Thyroid gland (tissue), 4 donors: Measurements from ENCODE around the gene INO80. TPM values are rescaled to one million over a fixed set of nuclear protein-coding genes. Genes with fewer than 3 reads are reported as not detected.

Experiments
- DNase-seq, 2 donors: peaks; one replicate each; pipeline ENCODE4 v3.0.0-alpha.2; 2019
- H3K27ac ChIP-seq, 3 donors: fragments of 200-600 bp; sonication (generic); 1 replicate in 2 of 3; 2 replicates in 1 of 3; pipeline ENCODE4 v1.5.1; 2016 to 2019; ENCODE audit warnings: mild to moderate bottlenecking in 1 of 3, moderate library complexity in 1 of 3
- H3K27me3 ChIP-seq: fragments of 200-600 bp; sonication (generic); one replicate; pipeline ENCODE4 v1.5.1; 2019
- H3K36me3 ChIP-seq, 2 donors: fragments of 200-600 bp; sonication (generic); one replicate each; pipeline ENCODE4 v1.5.1; 2016 to 2019
- H3K4me1 ChIP-seq, 2 donors: fragments of 200-600 bp; sonication (generic); one replicate each; pipeline ENCODE4 v1.5.1; 2017 to 2019
- H3K4me3 ChIP-seq, 3 donors: fragments of 200-600 bp; sonication (generic); replicated peaks in 1 of 3; 1 replicate in 2 of 3; 2 replicates in 1 of 3; pipeline ENCODE4 v1.5.1; 2016; ENCODE audit warnings: mild to moderate bottlenecking in 1 of 3
- H3K9me3 ChIP-seq: fragments of 200-600 bp; sonication (generic); one replicate; pipeline ENCODE4 v1.5.1; 2017
- CTCF ChIP-seq, 6 experiments: fragments of 200-600 bp in 3 of 6; fragments of 450-650 bp in 3 of 6; sonication (generic) in 3 of 6; IDR thresholded peaks; one replicate each; pipeline ENCODE4 v1.5.1; 2016 to 2019; ENCODE audit warnings: antibody characterized with exemption in 6 of 6, mild to moderate bottlenecking in 2 of 6, inconsistent platforms in 1 of 6, moderate library complexity in 1 of 6
- POLR2A ChIP-seq, 2 donors: fragments of 450-650 bp; IDR thresholded peaks; one replicate each; pipeline ENCODE4 v1.6.1; 2017; ENCODE audit warnings: antibody characterized with exemption in 2 of 2, mild to moderate bottlenecking in 2 of 2, moderate library complexity in 1 of 2
- WGBS, 2 donors: methylation state at CpG; one replicate each; pipeline ENCODE4 v1.1.5; 2017; 5-methylcytosine and 5-hydroxymethylcytosine counted together
- intact Hi-C: fragments of 100-400 bp; cut with DNase I; formaldehyde crosslinking; loops from one replicate; pipeline ENCODE4 v1.15.1; 2023
- total RNA-seq, 4 donors: library from RNA; depleted of rRNA; stranded (reverse); fragments of >200 nt; gene quantifications; one replicate each; pipeline ENCODE4 v1.2.3, GENCODE V29; 2016

INO80 gene
- total RNA-seq, 4 donors from 2014 or later: 23.2 to 42.6 (median 36.4) TPM

- no peak overlapping the region for H3K27ac ChIP-seq
- no peaks in the 10 kb centered on the region for H3K27me3 ChIP-seq
- no peak for DNase-seq
- H3K9me3 ChIP-seq: no peaks in the 10 kb centered on the region
- WGBS, 2 donors: 88 to 100% methylated on average over 2 of the region's 2 CpGs
- intact Hi-C loops: no loop called here
- TF ChIP-seq POLR2A (IDR thresholded peaks at IDR 0.05) (no peak), CTCF (IDR thresholded peaks at IDR 0.05) (no peak)
- no peaks in the 10 kb centered on the region for H3K4me1 ChIP-seq
- H3K4me3 ChIP-seq: no peak overlapping the region
- peaks cover 47 to 62% of the 10 kb centered on the region in 2 donors for H3K36me3 ChIP-seq
These were observed 137.9 kb downstream of the INO80 start for GRCh38 chr15:40978141-40978540.

- H3K36me3 ChIP-seq: peaks cover 35 to 50% of the 10 kb centered on the region in 2 donors
- H3K4me1 ChIP-seq: no peaks in the 10 kb centered on the region
- H3K9me3 ChIP-seq: no peaks in the 10 kb centered on the region
- intact Hi-C loops: no loop called here
- H3K4me3 ChIP-seq: no peak overlapping the region
- no peak for DNase-seq
- WGBS, 2 donors: 78 to 83% methylated on average over 7 of the region's 7 CpGs
- no peaks in the 10 kb centered on the region for H3K27me3 ChIP-seq
- no peak overlapping the region for H3K27ac ChIP-seq
- TF ChIP-seq CTCF (IDR thresholded peaks at IDR 0.05) (no peak), POLR2A (IDR thresholded peaks at IDR 0.05) (no peak)
These were observed 139.3 kb downstream of the INO80 start for GRCh38 chr15:40976819-40977218.

GRCh38 chr15:40974879-40975278 lies 141.2 kb downstream of the INO80 start:
- intact Hi-C loops: no loop called here
- no peak overlapping the region for H3K27ac ChIP-seq
- no peaks in the 10 kb centered on the region for H3K9me3 ChIP-seq
- no peak for DNase-seq
- H3K36me3 ChIP-seq: peaks cover 17 to 31% of the 10 kb centered on the region in 2 donors
- no peak overlapping the region for H3K4me3 ChIP-seq
- H3K4me1 ChIP-seq: no peaks in the 10 kb centered on the region
- no peak for TF ChIP-seq POLR2A (IDR thresholded peaks at IDR 0.05)
- TF ChIP-seq CTCF (IDR thresholded peaks at IDR 0.05): no peak
- H3K27me3 ChIP-seq: no peaks in the 10 kb centered on the region
- 81 to 85% methylated on average over 4 of the region's 4 CpGs for WGBS, 2 donors

- no peak for TF ChIP-seq POLR2A (IDR thresholded peaks at IDR 0.05)
- TF ChIP-seq CTCF (IDR thresholded peaks at IDR 0.05): no peak
- Histone ChIP-seq H3K4me1 (no peaks in the 10 kb centered on the region), H3K27ac (no peak overlapping the region), H3K4me3 (no peak overlapping the region), H3K27me3 (no peaks in the 10 kb centered on the region), H3K9me3 (no peaks in the 10 kb centered on the region), H3K36me3 (no peaks in the 10 kb centered on the region)
- WGBS, 2 donors: 94 to 97% methylated on average over 8 of the region's 8 CpGs
- intact Hi-C loops: no loop called here
- no peak for DNase-seq
These were observed 146.7 kb downstream of the INO80 start for GRCh38 chr15:40969363-40969762.

- Histone ChIP-seq H3K27ac (no peak overlapping the region), H3K9me3 (no peaks in the 10 kb centered on the region), H3K4me1 (no peaks in the 10 kb centered on the region), H3K27me3 (no peaks in the 10 kb centered on the region), H3K4me3 (no peak overlapping the region), H3K36me3 (no peaks in the 10 kb centered on the region)
- WGBS, 2 donors: 63 to 68% methylated on average over 7 of the region's 7 CpGs
- no peak for DNase-seq
- intact Hi-C loops: no loop called here
- no peak for TF ChIP-seq POLR2A (IDR thresholded peaks at IDR 0.05)
- TF ChIP-seq CTCF (IDR thresholded peaks at IDR 0.05): no peak
These were observed 147.6 kb downstream of the INO80 start for GRCh38 chr15:40968290-40969085.
